Stimulated activated CD4-positive, alpha-beta T cell treated with anti-CD3 and anti-CD28 coated beads, Interleukin-15, amount 100 ng/mL, for 1 hour (primary cell): ENCODE data around the gene IL17REL.

Experiments
- DNase-seq, 2 donors: peaks; one replicate each; pipeline ENCODE4 v3.0.0-alpha.2; 2020; ENCODE audit warnings: low read depth in 1 of 2, low spot score in 1 of 2

Gene IL17REL

GRCh38 chr22:50046481-50047245 lies 34.1 kb upstream of the IL17REL start:
- no peak for DNase-seq

GRCh38 chr22:50046019-50046415 lies 33.5 kb upstream of the IL17REL start:
- DNase-seq = no peak

GRCh38 chr22:50045211-50046018 lies 32.9 kb upstream of the IL17REL start:
- no peak for DNase-seq

- DNase-seq = no peak
Observed at GRCh38 chr22:50044485-50045118, 32.0 kb upstream of the IL17REL start.

- DNase-seq = no peak
Observed at GRCh38 chr22:50041361-50042065, 28.9 kb upstream of the IL17REL start.

- DNase-seq = no peak
Observed at GRCh38 chr22:50040717-50041116, 28.2 kb upstream of the IL17REL start.

- DNase-seq = no peak
Observed at GRCh38 chr22:50039669-50040443, 27.3 kb upstream of the IL17REL start.

- DNase-seq = no peak
Observed at GRCh38 chr22:50035976-50036724, 23.6 kb upstream of the IL17REL start.

- no peak for DNase-seq
Observed at GRCh38 chr22:50035131-50035881, 22.7 kb upstream of the IL17REL start.

GRCh38 chr22:50034126-50035081 lies 21.8 kb upstream of the IL17REL start:
- no peak for DNase-seq

GRCh38 chr22:50032941-50033601 lies 20.5 kb upstream of the IL17REL start:
- no peak for DNase-seq

- no peak for DNase-seq
Observed at GRCh38 chr22:50032109-50032871, 19.7 kb upstream of the IL17REL start.

- no peak for DNase-seq
Observed at GRCh38 chr22:50031189-50032091, 18.9 kb upstream of the IL17REL start.

GRCh38 chr22:50030297-50031188 lies 18.0 kb upstream of the IL17REL start:
- DNase-seq = peak; percentile 59 to 78
